ENCODE data around the gene DGCR2.
"Not testable (repeated sequence)": the region's sequence is repeated elsewhere in the genome, so short reads cannot be mapped to it uniquely, and the experiment has no call there.

DGCR2 gene

GRCh38 chr22:19088866-19089595 lies 33.2 kb downstream of the DGCR2 start:
- no peak overlapping the region for H3K4me3 ChIP-seq (ENCODE audit: low read depth, low read length)
- DNase-seq (ENCODE audit: low read depth), result no peak

- DNase-seq (ENCODE audit: low read depth), result no peak
- H3K4me3 ChIP-seq (ENCODE audit: low read depth, low read length), result no peak overlapping the region
These were observed 35.3 kb downstream of the DGCR2 start for GRCh38 chr22:19086896-19087295.

GRCh38 chr22:19086417-19086816 lies 35.8 kb downstream of the DGCR2 start:
- no peak overlapping the region for H3K4me3 ChIP-seq (ENCODE audit: low read depth, low read length)
- DNase-seq (ENCODE audit: low read depth), result no peak

GRCh38 chr22:19085233-19085718 lies 36.9 kb downstream of the DGCR2 start:
- peak; percentile 12 for DNase-seq (ENCODE audit: low read depth)
- no peak overlapping the region for H3K4me3 ChIP-seq (ENCODE audit: low read depth, low read length)

DNA sequence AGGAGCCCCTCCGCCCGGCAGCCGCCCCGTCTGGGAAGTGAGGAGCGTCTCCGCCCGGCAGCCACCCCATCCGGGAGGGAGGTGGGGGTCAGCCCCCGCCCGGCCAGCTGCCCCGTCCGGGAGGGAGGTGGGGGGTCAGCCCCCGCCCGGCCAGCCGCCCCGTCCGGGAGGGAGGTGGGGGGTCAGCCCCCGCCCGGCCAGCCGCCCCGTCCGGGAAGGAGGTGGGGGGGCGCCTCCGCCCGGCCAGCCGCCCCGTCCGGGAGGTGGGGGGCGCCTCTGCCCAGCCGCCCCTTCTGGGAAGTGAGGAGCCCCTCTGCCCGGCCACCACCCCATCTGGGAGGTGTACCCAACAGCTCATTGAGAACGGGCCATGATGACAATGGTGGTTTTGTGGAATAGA lies 37.6 kb downstream of the DGCR2 start:
- not testable (repeated sequence) for H3K4me3 ChIP-seq (ENCODE audit: low read depth, low read length); DNase-seq (ENCODE audit: low read depth)

- not testable (repeated sequence) for DNase-seq (ENCODE audit: low read depth); H3K4me3 ChIP-seq (ENCODE audit: low read depth, low read length)
These were observed 38.1 kb downstream of the DGCR2 start for GRCh38 chr22:19084126-19084525.

GRCh38 chr22:19082793-19083192 lies 39.4 kb downstream of the DGCR2 start:
- no peak for DNase-seq (ENCODE audit: low read depth)
- H3K4me3 ChIP-seq (ENCODE audit: low read depth, low read length), result no peak overlapping the region

- H3K4me3 ChIP-seq (ENCODE audit: low read depth, low read length), result no peak overlapping the region
- no peak for DNase-seq (ENCODE audit: low read depth)
These were observed 40.1 kb downstream of the DGCR2 start for GRCh38 chr22:19082101-19082500.

DNA sequence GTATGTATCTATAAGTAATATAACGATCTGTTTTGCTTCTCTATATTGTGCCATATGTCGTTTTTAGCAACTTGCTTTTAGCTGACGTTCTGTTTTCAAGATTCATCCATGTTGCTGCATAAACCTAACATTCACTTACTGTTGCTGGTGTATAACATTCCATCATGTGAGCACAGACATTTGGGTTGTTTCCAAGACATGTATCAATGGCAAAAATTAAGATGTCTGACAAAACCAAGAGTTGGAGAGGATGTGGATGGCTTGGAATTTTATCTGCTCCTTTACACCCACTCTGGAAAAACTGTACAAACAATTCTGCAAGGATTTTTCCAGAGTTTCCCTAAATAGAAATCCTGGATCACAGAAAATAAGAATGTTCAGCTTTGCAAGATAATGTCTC lies 40.9 kb downstream of the DGCR2 start:
- no peak for DNase-seq (ENCODE audit: low read depth)
- H3K4me3 ChIP-seq (ENCODE audit: low read depth, low read length), result no peak overlapping the region

- no peak overlapping the region for H3K4me3 ChIP-seq (ENCODE audit: low read depth, low read length)
These were observed 41.4 kb downstream of the DGCR2 start for GRCh38 chr22:19080853-19081252.

GRCh38 chr22:19079691-19080090 lies 42.5 kb downstream of the DGCR2 start:
- DNase-seq (ENCODE audit: low read depth), result no peak
- H3K4me3 ChIP-seq (ENCODE audit: low read depth, low read length), result no peak overlapping the region

More at GRCh38 chr22:19080853-19081252, 41.4 kb downstream of the DGCR2 start:
- DNase-seq (ENCODE audit: low read depth), result no peak

DNA sequence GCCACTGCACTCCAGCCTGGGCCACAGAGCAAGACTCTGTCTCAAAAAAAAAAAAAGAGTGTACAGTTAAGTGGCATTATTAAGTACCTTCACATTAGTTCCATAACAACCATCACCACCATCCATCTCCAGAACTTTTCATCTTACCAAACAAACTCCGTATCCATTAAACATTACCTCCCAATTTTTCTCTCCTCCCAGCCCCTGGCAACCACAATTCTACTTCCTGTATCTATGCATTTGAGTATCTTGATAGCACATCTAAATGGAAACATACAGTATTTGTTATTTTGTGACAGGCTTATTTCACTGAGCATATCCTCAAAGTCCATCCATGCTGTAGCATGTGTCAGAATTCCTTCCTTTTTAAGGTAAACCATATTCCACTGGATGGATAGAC lies 46.8 kb downstream of the DGCR2 start:
- no peak for DNase-seq (ENCODE audit: low read depth)
- H3K4me3 ChIP-seq (ENCODE audit: low read depth, low read length), result no peak overlapping the region

DNA sequence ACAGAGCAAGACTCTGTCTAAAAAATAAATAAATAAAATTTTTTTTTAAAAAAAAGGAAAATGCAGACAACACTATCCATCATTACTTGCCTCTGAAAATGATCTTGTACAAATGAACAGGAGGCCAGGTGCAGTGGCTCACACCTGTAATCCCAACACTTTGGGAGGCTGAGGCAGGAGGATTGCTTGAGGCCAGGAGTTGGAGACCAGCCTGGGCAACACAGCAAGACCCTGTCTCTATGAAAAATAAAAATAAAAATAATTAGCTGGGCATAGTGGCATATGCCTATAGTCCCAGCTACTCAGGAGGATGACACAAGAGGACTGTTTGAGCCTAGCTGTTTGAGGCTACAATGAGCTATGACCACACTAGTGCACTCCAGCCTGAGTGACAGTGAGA lies 49.4 kb downstream of the DGCR2 start:
- not testable (repeated sequence) for DNase-seq (ENCODE audit: low read depth); H3K4me3 ChIP-seq (ENCODE audit: low read depth, low read length)

DNA sequence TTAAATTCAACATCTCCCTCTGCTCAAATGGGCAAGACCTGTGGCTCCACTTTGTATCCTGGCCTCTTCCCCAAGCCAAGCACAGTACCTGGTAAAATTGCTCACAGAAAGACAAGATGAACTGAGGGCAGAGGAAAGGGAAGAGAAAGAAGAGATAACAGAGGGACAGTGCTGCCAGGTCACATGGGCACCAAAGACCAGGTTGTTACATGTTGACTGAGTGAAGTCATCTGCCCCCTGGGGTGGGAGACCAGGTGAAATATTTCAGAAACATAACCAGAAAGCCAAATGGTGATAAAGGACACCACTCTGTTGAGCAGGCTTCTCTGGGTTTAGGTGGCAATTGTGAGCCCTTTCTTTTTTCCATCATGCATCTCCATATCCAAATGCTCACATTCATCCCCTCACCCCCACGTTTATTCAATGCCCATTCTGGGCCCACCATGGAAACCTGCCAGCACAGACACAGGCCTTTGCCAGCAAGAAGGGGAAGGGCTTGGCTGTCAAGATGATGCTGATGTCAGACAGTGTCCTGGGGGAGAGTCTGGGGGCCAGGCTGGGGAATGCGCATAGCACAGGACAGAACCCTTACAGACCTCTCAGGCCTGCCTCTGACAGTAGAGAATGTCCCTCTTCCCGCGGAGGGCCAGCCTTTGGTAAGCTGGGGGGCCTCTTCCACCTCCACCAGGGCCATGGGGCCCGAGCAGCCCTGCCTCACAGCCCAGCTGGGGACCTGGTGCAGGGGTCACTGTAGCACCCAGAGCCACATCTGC lies 51.6 kb downstream of the DGCR2 start:
- no peak for DNase-seq (ENCODE audit: low read depth)
- no peak overlapping the region for H3K4me3 ChIP-seq (ENCODE audit: low read depth, low read length)

DNA sequence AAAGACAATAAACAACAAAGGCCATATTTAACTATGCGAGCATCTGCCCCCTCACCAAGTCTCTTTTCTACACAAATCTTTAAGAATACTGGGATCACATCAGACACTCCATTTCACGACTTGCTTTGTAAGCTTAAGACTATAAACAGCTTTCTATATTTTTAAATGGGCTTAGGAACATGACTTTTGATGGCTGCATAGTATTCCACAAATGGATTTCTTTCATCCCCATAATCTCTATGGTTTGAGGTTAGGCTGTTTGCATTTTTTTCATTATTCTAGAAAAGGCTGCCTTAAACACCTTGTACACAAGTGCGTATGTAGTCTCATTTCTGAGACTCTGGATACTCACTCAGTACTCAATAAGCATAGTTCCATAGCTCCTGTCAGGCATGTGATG lies 52.8 kb downstream of the DGCR2 start:
- H3K4me3 ChIP-seq (ENCODE audit: low read depth, low read length), result no peak overlapping the region
- DNase-seq (ENCODE audit: low read depth), result no peak

- no peak for DNase-seq (ENCODE audit: low read depth)
- no peak overlapping the region for H3K4me3 ChIP-seq (ENCODE audit: low read depth, low read length)
These were observed 53.4 kb downstream of the DGCR2 start for GRCh38 chr22:19068784-19069271.

GRCh38 chr22:19067696-19068348 lies 54.4 kb downstream of the DGCR2 start:
- H3K4me3 ChIP-seq (ENCODE audit: low read depth, low read length), result no peak overlapping the region

DNA sequence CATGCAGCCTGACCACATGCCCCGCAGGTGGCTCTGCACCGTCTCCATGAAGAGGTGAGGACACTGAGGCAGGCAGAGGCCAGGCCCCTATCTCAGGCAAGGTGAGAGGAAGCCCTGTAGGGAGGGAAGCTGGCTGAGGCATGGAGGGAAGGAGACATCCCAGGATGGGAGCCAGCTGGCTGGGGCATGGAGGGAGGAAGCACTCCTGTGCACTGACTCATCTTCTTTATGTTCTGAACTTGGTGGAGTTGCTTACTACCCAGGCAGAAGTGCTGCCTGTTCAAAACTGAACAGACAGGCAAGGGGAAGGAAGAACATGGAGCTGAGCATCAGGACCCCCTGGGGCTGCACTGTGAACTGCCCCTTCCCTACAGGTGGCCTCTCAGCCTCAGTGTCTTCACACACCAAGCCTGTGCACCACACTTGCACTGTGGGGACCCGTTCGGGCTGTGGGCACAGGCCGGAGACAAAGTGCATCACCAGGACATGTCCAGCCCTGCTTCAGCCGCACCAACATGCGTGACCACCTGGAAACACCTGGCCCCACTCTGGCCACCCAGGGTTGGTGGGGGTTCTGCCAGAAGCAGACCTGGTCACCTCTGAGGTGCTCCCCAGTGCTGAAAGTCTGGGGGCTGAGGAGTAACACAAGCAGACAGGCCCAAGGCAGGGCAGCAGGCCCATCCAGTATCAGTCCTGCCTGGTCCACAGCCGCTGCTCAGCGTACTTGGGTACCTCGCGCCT lies 55.5 kb downstream of the DGCR2 start:
- peak; percentile 30 for DNase-seq (ENCODE audit: low read depth)
- no peak overlapping the region for H3K4me3 ChIP-seq (ENCODE audit: low read depth, low read length)

More at GRCh38 chr22:19067696-19068348, 54.4 kb downstream of the DGCR2 start:
- no peak for DNase-seq (ENCODE audit: low read depth)

- H3K4me3 ChIP-seq (ENCODE audit: low read depth, low read length), result no peak overlapping the region
- no peak for DNase-seq (ENCODE audit: low read depth)
These were observed 56.3 kb downstream of the DGCR2 start for GRCh38 chr22:19065929-19066328.
